NOMO-1 treated with DMSO at 0.1 percent for 48 hours (cell line): Measurements from ENCODE around the gene PSENEN.
"Not testable (repeated sequence)": the region's sequence is repeated elsewhere in the genome, so short reads cannot be mapped to it uniquely, and the experiment has no call there.

ENCODE experiments used
- DNase-seq: peaks from one replicate; lab custom pipeline; 2025; ENCODE audit not compliant: unreplicated experiment; lab: John Stamatoyannopoulos, UW

Gene PSENEN

DNA sequence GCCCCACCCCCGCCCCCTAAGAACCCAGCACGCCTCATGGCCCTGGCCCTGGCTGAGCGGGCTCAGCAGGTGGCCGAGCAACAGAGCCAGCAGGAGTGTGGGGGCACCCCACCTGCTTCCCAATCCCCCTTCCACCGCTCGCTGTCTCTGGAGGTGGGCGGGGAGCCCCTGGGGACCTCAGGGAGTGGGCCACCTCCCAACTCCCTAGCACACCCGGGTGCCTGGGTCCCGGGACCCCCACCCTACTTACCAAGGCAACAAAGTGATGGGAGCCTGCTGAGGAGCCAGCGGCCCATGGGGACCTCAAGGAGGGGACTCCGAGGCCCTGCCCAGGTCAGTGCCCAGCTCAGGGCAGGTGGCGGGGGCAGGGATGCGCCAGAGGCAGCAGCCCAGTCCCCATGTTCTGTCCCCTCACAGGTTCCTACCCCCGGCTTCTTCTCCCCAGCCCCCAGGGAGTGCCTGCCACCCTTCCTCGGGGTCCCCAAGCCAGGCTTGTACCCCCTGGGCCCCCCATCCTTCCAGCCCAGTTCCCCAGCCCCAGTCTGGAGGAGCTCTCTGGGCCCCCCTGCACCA, 41.9 kb downstream of the PSENEN start:
- no peak for DNase-seq

DNA sequence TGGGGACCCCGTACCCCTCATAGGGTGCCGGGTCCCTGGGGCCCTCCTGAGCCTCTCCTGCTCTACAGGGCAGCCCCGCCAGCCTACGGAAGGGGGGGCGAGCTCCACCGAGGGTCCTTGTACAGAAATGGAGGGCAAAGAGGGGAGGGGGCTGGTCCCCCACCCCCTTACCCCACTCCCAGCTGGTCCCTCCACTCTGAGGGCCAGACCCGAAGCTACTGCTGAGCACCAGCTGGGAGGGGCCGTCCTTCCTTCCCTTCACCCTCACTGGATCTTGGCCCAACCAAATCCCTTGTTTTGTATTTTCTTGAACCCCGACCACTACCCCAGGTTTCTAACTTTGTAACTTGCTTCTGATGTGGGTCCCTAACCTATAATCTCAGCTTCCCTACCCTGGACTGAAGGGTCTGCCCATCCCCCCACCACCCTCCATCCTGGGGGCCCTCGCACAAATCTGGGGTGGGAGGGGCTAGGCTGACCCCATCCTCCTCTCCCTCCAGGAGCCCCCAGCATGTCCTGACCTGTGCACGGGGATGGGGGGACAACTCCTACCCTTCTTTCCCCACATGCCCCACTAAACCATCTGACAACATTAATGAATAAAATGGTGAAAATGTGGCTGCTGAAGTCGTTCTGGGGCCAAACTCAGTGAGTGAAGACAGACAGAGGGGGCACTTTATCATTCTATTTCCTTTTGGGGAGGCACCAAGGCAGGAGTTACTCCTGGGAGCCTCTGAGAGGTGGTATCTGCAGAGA, 42.9 kb downstream of the PSENEN start:
- no peak for DNase-seq

DNA sequence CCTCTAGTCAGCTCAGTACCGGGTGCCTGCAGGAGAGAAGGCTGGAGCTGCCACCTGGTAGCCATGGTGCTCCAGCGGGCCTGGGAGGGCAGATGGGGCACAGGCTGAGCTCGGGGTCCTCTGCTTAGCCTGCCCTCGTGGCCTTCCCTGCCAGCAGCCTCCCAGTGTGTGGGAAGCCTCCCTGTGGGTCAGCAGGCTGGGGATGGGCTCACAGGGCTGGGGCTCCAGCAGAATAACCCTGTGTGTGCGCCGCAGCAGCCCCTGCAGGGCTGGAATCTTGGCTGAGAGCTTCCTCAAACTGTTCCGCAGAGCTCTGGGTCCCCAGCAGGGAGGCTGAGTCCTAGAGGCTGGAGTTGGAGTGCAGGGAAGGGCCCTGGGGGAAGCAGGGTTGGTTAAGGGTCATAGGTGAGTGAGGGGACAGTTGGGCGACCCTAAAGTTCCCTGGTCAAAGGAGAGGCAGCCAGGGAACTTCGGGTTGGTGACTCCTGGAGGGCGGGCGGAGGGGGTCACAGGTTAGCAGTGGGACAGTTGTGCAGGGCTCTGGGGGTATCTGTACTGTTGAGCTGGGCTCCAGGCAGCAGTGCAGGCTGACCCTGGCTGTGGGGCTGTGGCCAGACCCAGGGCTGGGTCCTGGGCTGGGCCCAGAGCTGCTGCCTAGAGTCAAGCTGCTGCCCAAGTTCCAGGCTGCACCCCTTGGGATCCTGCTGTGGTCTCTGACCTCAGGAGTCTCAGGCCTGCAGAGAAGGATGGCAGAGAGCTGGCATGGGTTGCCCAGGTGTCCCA, 43.9 kb downstream of the PSENEN start:
- DNase-seq, result no peak

DNA sequence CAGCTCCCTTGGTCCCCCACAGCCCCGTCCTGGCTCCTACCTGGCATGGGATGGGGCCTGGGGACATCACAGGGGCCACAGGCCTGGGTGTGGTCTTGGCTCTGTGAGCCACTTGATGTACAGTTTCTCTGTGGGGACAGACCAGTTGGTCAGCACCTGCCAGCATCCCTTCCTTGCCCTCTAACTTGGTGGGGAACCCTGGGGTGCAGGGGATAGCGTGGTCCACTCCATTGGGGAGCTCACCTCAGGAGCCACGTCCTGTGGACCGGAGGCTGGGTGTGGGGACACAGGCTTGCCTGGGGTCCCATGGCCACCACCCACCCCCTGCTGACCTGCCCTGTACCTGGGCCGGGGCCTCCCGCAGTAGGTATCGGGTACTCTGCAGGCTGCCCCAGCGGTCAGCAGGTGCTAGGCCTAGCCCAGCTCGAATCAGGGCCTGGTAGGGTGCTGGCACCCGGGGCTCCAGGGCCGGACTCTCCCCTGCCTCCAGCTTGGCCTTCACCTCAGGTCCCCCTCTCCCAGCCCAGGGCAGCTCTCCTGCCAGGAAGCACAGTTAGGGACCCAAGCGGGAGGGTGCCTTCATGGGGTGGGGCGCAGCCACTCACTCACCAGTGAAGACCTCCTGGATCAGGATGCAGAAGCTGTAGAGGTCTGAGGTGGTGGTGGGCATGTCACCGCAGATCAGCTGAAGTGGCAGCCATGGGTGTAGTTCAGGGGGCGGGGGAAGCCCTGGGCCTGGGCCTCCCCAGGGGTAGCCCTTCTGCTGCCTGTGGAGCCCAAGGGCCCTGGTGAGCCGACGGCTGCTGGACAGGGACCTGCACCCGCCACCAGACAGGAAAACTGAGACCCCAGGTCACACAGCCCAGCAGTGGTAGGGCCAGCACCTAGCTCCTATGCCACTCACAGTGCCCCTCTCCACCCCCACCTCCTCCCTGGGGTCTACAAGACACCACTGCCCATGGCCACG, 44.8 kb downstream of the PSENEN start:
- DNase-seq, result no peak

DNA sequence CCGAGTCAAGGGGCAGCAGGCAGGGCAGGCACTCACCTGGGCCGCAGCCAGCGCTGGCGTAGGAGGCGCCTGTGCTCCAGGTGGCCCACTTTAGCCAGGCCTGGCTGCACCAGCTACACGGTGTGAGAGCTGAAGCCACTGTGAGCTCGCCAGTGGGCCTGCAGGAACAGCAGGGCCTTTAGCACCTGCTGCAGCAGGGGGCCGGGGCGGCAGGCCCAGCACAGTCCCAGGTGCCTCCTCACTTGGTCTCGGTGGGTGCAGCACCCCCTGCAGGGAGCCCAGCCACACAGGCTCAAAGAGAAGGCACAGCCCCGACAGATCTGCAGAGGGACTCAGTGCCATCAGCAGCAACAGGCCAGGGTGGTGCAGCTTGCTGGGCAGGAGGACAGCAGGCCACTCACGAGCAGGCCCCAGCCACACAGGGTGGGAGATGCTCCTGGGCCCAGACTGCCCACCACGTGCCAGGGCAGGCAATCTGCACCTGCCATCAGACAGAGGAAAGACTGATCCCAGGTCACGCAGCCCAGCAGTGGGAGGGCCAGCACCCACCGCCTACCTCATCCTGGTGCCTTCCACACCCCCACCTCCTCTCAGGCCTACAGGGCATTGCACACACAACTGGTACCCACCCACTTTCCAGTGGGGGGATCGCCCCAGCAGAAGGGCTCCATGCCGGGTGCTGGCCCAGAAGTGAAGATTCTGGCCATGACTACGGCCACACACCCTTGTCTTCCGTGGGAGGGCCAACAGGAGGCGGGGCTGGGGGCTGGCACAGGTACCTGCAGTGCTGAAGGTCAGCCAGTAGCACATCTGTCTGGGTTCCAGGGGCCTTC, 45.7 kb downstream of the PSENEN start:
- no peak for DNase-seq

DNA sequence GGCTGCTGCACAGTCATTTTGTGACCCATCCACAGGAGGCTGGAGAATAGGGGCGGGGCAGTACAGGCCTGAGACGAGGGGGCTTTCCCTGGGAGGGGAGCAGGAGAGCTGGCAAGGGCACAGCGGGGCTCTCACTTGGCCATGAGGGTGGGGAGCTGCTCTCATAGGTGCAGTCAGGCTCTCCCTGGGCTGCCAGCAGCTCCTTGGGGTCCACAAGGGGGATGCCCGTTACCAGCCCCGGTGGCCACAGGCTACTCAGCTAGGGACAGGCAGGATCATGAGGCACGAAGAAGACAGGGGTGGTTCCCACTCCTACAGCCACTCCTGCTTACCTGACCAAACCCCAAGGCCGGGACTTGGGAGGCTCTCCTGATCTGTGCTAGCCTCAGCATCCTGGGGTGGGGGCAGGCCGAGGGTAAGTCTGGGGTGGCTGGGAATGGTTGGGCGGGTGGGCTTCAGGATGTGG, 46.4 kb downstream of the PSENEN start:
- DNase-seq, result no peak

DNA sequence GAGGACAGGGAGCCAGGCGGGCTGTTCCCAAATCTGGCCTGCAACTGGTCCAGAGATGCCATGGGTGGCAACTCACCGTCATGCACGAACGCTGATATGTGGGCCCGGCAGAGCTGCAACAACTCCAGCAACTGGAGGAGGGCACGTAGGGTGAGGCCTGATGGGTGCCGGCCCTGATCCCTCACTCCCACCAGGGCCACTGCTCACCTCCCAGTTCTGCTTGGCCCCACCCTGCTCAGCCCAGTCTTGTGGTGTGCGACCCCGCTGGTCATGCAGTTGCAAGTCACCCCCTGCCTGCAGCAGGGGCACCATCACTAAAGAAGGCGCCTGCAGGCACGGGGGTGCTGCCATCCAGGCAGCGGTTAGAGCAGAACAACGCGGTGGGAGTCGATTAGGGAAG, 46.9 kb downstream of the PSENEN start:
- no peak for DNase-seq

DNA sequence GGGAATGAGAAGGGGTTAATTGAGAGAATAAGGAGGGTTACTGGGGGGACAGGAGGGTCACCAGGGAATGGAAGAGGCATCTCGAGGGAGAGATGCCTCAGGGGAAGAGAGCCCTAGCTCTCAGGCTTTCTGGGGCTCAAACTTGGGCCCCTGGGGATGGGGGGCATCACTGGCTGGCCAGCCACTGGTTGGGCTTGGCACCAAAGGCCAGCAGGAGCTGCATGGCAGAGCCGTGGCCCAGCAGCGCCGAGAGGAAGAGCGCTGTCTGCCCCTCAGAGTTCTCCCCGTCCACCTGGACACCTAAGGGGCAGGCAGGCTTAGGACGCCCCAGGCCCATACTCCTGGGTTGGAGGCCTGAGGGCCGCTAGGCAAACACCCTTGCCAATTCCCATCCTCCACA, 47.4 kb downstream of the PSENEN start:
- no peak for DNase-seq

DNA sequence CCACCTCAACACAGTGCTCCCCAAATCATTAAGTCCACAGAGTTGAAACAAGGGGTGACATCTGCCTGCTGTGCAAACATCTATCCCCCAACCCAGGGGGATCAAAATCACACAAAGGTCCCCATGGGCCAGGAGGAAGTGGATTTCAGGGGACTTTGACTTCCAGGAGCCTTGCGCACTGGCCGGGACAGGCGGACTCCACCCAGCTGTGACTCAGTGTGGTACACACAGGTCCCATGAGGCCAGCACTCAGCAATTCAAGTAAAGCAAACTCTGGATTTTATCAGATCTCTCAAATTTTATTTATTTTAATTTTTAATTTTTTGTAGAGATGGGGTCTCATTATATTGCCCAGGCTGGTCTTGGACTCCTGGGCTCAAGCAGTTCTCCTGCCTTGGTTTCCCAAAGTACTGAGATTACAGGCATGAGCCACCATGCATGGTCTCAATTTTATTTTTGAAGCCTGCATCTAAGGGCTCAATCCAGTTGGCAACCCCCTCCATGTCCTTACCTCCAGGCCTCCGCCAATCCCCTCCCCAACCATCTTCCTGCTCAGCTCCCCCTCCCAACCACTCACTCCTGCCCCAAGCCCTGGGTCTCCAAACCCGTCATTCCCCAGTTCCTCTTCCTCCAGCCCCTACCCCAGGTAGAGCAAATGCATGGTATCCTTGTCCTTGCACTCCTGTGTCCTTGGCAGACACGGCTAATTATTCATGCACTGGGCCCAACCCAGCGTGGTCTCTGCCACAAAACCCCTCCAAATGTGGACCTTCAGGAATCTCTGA, 48.1 kb downstream of the PSENEN start:
- no peak for DNase-seq

DNA sequence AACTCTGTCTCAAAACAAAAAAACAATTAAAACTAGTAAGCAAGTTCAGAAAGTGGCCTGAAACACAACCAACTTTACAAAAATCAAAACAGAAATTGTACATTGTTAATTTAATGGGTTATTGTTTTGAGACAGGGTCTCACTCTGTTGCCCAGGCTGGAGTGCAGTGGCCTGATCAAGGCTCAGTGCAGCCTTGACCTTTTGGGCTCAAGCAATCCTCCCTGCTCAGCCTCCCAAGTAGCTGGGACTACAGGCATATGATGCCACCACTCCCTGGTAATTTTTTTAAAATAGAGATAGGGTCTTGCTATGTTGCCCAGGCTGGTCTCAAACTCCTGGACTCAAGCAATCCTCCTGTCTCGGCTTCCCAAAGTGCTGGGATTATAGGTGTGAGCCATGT, 50.1 kb downstream of the PSENEN start:
- not testable (repeated sequence) for DNase-seq
